ENCODE data around the gene GLRA1.

GLRA1 gene

GRCh38 chr5:151949113-151949512 lies 24.5 kb upstream of the GLRA1 start:
- no peak for TF ChIP-seq CTCF (IDR thresholded peaks at IDR 0.05; ENCODE audit: low read depth, low read length, missing control alignments)
- no peak overlapping the region for H3K4me3 ChIP-seq (replicated peaks; ENCODE audit: low read depth, low read length)
- DNase-seq (ENCODE audit: extremely low read depth, low read depth): no peak

GRCh38 chr5:151947931-151948608 lies 23.4 kb upstream of the GLRA1 start:
- no peak overlapping the region for H3K4me3 ChIP-seq (replicated peaks; ENCODE audit: low read depth, low read length)
- no peak for DNase-seq (ENCODE audit: extremely low read depth, low read depth)
- no peak for TF ChIP-seq CTCF (IDR thresholded peaks at IDR 0.05; ENCODE audit: low read depth, low read length, missing control alignments)

- no peak overlapping the region for H3K4me3 ChIP-seq (replicated peaks; ENCODE audit: low read depth, low read length)
- no peak for TF ChIP-seq CTCF (IDR thresholded peaks at IDR 0.05; ENCODE audit: low read depth, low read length, missing control alignments)
- DNase-seq (ENCODE audit: extremely low read depth, low read depth): no peak
Measured at GRCh38 chr5:151937851-151938250, 13.2 kb upstream of the GLRA1 start.

GRCh38 chr5:151935135-151935695 lies 10.6 kb upstream of the GLRA1 start:
- no peak overlapping the region for H3K4me3 ChIP-seq (replicated peaks; ENCODE audit: low read depth, low read length)
- TF ChIP-seq CTCF (IDR thresholded peaks at IDR 0.05; ENCODE audit: low read depth, low read length, missing control alignments): no peak
- no peak for DNase-seq (ENCODE audit: extremely low read depth, low read depth)

- TF ChIP-seq CTCF (IDR thresholded peaks at IDR 0.05; ENCODE audit: low read depth, low read length, missing control alignments): no peak
- DNase-seq (ENCODE audit: extremely low read depth, low read depth): no peak
- H3K4me3 ChIP-seq (replicated peaks; ENCODE audit: low read depth, low read length): no peak overlapping the region
Measured at GRCh38 chr5:151931260-151931659, 6.6 kb upstream of the GLRA1 start.

- no peak for DNase-seq (ENCODE audit: extremely low read depth, low read depth)
- no peak overlapping the region for H3K4me3 ChIP-seq (replicated peaks; ENCODE audit: low read depth, low read length)
- no peak for TF ChIP-seq CTCF (IDR thresholded peaks at IDR 0.05; ENCODE audit: low read depth, low read length, missing control alignments)
Measured at GRCh38 chr5:151926188-151926587, 1.5 kb upstream of the GLRA1 start.

Measured in HFF-Myc (cell line).